ENCODE measurements around the gene FZD7.

FZD7 gene

GRCh38 chr2:202069170-202070067, 35.8 kb downstream of the FZD7 start:
- no peak for DNase-seq

GRCh38 chr2:202071107-202071506, 37.5 kb downstream of the FZD7 start:
- DNase-seq, result no peak

GRCh38 chr2:202072226-202072625, 38.6 kb downstream of the FZD7 start:
- DNase-seq, result no peak

- DNase-seq, result no peak
Measured at GRCh38 chr2:202072737-202073401, 39.2 kb downstream of the FZD7 start, which contains the start of gene KIAA2012. Gene KIAA2012 (plus strand): TSS chr2:202073255. CDS start chr2:202073628, 373 bp downstream.

GRCh38 chr2:202074324-202074723, 40.7 kb downstream of the FZD7 start:
- no peak for DNase-seq

GRCh38 chr2:202079310-202079709, 45.7 kb downstream of the FZD7 start:
- no peak for DNase-seq

- peak; percentile 8 for DNase-seq
Measured at GRCh38 chr2:202084265-202084664, 50.6 kb downstream of the FZD7 start.

Data from EL (cell line).